WTC11 (cell line): ENCODE results near the gene PRR13.

Source experiments
- ARID4B ChIP-seq: sonication (generic); formaldehyde crosslinking; IDR thresholded peaks from 2 replicates; pipeline ENCODE4 v1.8.0; 2023; ENCODE audit warnings: missing genetic modification reagents, mild to moderate bottlenecking, borderline replicate concordance
- CTCF ChIP-seq: fragments of 200-600 bp; IDR thresholded peaks from 2 replicates; pipeline ENCODE4 v1.8.0; 2022; ENCODE audit warnings: antibody characterized with exemption
- ETV6 ChIP-seq: sonication (generic); formaldehyde crosslinking; IDR thresholded peaks from 2 replicates; pipeline ENCODE4 v1.8.1; 2022; ENCODE audit warnings: mild to moderate bottlenecking, missing genetic modification reagents
- FOXP4 ChIP-seq: sonication (generic); formaldehyde crosslinking; IDR thresholded peaks from 2 replicates; pipeline ENCODE4 v1.8.0; 2022; ENCODE audit warnings: mild to moderate bottlenecking, missing genetic modification reagents
- ZNF281 ChIP-seq: sonication (generic); formaldehyde crosslinking; IDR thresholded peaks from 2 replicates; pipeline ENCODE4 v1.8.0; 2023; ENCODE audit warnings: mild to moderate bottlenecking, missing genetic modification reagents

GRCh38 chr12:53478865-53479264 lies 37.3 kb downstream of the PRR13 start:
- TF ChIP-seq ARID4B (CRISPR knock-in tag) (no peak), ZNF281 (CRISPR knock-in tag) (no peak), CTCF (no peak), ETV6 (CRISPR knock-in tag) (no peak), FOXP4 (no peak)
